Coronary artery (tissue), 2 donors: ENCODE results near the gene ATXN1.
"Not testable (repeated sequence)": the region's sequence is repeated elsewhere in the genome, so short reads cannot be mapped to it uniquely, and the experiment has no call there.

ENCODE experiments used
- DNase-seq: peaks from one replicate; pipeline ENCODE4 v3.0.0-alpha.2; 2017; ENCODE audit warnings: low spot score
- H3K27ac ChIP-seq, 2 donors: fragments of 200-600 bp; sonication (generic); one replicate each; pipeline ENCODE4 v1.5.1; 2016 to 2019
- H3K4me3 ChIP-seq: fragments of 200-600 bp; sonication (generic); 2 replicates; pipeline ENCODE4 v1.5.1; 2016; ENCODE audit warnings: mild to moderate bottlenecking, moderate library complexity
- CTCF ChIP-seq: fragments of 200-600 bp; sonication (generic); IDR thresholded peaks from one replicate; pipeline ENCODE4 v1.5.1; 2019; ENCODE audit warnings: antibody characterized with exemption

The ATXN1 gene

GRCh38 chr6:16712255-16712930 lies 48.9 kb downstream of the ATXN1 start:
- Histone ChIP-seq H3K4me3 (peak overlapping the region; percentile 43), H3K27ac (peak overlapping the region; percentile 54 to 68)
- no peak for DNase-seq
- no peak for TF ChIP-seq CTCF

- Histone ChIP-seq H3K4me3 (peak overlapping the region; percentile 43), H3K27ac (peak overlapping the region in 1 of 2 donors; percentile 54)
- no peak for TF ChIP-seq CTCF
- DNase-seq: no peak
Measured at GRCh38 chr6:16711546-16712254, 49.6 kb downstream of the ATXN1 start.

- no peak for TF ChIP-seq CTCF
- no peak overlapping the region for H3K4me3 ChIP-seq
- peak overlapping the region in 1 of 2 donors; percentile 45 for H3K27ac ChIP-seq
- DNase-seq: no peak
Measured at GRCh38 chr6:16706911-16707783, 54.1 kb downstream of the ATXN1 start.

GRCh38 chr6:16706491-16706890 lies 54.8 kb downstream of the ATXN1 start:
- not testable (repeated sequence) for H3K4me3 ChIP-seq, H3K27ac ChIP-seq, DNase-seq

- Histone ChIP-seq H3K27ac (no peak overlapping the region), H3K4me3 (no peak overlapping the region)
- no peak for TF ChIP-seq CTCF
- no peak for DNase-seq
Measured at GRCh38 chr6:16706029-16706428, 55.2 kb downstream of the ATXN1 start.

- peak overlapping the region in 1 of 2 donors; percentile 71 for H3K27ac ChIP-seq
- no peak for TF ChIP-seq CTCF
- H3K4me3 ChIP-seq: peak overlapping the region; percentile 36
- no peak for DNase-seq
Measured at GRCh38 chr6:16705081-16705993, 55.9 kb downstream of the ATXN1 start.
